ENCODE data around the gene MELTF. TPM values are rescaled to one million over a fixed set of nuclear protein-coding genes. Genes with fewer than 3 reads are reported as not detected.

MELTF gene
- polyA plus RNA-seq, 1 donor from 2014 or later, result 0.09 TPM

- H3K27me3 ChIP-seq (ENCODE audit: insufficient read depth, low read depth, low read length), result no peaks in the 10 kb centered on the region
- H3K9me3 ChIP-seq (ENCODE audit: low read length), result peaks cover 2% of the 10 kb centered on the region
- H3F3A ChIP-seq (ENCODE audit: insufficient read depth, low read length, poor library complexity, severe bottlenecking), result no peaks in the 10 kb centered on the region
- H3K4me2 ChIP-seq (ENCODE audit: low read length), result no peak overlapping the region
- no peaks in the 10 kb centered on the region for H3K36me3 ChIP-seq (ENCODE audit: insufficient read depth, low read length)
- H3K9me2 ChIP-seq (ENCODE audit: insufficient read depth, low read length), result no peaks in the 10 kb centered on the region
- no peak overlapping the region for H3K4me3 ChIP-seq (ENCODE audit: low read length)
- no peak overlapping the region for H3K27ac ChIP-seq (ENCODE audit: low read length)
- no peak overlapping the region for H2AFZ ChIP-seq (ENCODE audit: low read depth, low read length)
- H3K9ac ChIP-seq (ENCODE audit: low read length), result no peak overlapping the region
- TF ChIP-seq POLR2AphosphoS5 (IDR thresholded peaks at IDR 0.05) (no peak), MXI1 (conservative IDR thresholded peaks at IDR 0.05; ENCODE audit: poor library complexity, severe bottlenecking) (no peak), EP300 (conservative IDR thresholded peaks at IDR 0.05; ENCODE audit: poor library complexity, severe bottlenecking) (no peak), TAF1 (IDR thresholded peaks at IDR 0.05; ENCODE audit: low read depth) (no peak), SMC3 (conservative IDR thresholded peaks at IDR 0.05; ENCODE audit: poor library complexity) (no peak), RAD21 (conservative IDR thresholded peaks at IDR 0.05) (no peak), EZH2 (IDR thresholded peaks at IDR 0.05; ENCODE audit: borderline replicate concordance, insufficient read depth, low read length, poor library complexity, severe bottlenecking) (no peak)
- TF ChIP-seq, protein P1, sequence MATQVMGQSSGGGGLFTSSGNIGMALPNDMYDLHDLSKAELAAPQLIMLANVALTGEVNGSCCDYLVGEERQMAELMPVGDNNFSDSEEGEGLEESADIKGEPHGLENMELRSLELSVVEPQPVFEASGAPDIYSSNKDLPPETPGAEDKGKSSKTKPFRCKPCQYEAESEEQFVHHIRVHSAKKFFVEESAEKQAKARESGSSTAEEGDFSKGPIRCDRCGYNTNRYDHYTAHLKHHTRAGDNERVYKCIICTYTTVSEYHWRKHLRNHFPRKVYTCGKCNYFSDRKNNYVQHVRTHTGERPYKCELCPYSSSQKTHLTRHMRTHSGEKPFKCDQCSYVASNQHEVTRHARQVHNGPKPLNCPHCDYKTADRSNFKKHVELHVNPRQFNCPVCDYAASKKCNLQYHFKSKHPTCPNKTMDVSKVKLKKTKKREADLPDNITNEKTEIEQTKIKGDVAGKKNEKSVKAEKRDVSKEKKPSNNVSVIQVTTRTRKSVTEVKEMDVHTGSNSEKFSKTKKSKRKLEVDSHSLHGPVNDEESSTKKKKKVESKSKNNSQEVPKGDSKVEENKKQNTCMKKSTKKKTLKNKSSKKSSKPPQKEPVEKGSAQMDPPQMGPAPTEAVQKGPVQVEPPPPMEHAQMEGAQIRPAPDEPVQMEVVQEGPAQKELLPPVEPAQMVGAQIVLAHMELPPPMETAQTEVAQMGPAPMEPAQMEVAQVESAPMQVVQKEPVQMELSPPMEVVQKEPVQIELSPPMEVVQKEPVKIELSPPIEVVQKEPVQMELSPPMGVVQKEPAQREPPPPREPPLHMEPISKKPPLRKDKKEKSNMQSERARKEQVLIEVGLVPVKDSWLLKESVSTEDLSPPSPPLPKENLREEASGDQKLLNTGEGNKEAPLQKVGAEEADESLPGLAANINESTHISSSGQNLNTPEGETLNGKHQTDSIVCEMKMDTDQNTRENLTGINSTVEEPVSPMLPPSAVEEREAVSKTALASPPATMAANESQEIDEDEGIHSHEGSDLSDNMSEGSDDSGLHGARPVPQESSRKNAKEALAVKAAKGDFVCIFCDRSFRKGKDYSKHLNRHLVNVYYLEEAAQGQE (IDR thresholded peaks at IDR 0.05; ENCODE audit: borderline replicate concordance), result no peak
- TF ChIP-seq, protein P2, sequence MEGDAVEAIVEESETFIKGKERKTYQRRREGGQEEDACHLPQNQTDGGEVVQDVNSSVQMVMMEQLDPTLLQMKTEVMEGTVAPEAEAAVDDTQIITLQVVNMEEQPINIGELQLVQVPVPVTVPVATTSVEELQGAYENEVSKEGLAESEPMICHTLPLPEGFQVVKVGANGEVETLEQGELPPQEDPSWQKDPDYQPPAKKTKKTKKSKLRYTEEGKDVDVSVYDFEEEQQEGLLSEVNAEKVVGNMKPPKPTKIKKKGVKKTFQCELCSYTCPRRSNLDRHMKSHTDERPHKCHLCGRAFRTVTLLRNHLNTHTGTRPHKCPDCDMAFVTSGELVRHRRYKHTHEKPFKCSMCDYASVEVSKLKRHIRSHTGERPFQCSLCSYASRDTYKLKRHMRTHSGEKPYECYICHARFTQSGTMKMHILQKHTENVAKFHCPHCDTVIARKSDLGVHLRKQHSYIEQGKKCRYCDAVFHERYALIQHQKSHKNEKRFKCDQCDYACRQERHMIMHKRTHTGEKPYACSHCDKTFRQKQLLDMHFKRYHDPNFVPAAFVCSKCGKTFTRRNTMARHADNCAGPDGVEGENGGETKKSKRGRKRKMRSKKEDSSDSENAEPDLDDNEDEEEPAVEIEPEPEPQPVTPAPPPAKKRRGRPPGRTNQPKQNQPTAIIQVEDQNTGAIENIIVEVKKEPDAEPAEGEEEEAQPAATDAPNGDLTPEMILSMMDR (IDR thresholded peaks at IDR 0.05; ENCODE audit: poor library complexity, severe bottlenecking), result no peak
- no peaks in the 10 kb centered on the region for H3K79me2 ChIP-seq (replicated peaks; ENCODE audit: insufficient read depth, low read length)
- no peaks in the 10 kb centered on the region for H4K20me1 ChIP-seq (ENCODE audit: insufficient read depth)
Observed at GRCh38 chr3:196985298-196985697, 44.3 kb downstream of the MELTF start.

DNA sequence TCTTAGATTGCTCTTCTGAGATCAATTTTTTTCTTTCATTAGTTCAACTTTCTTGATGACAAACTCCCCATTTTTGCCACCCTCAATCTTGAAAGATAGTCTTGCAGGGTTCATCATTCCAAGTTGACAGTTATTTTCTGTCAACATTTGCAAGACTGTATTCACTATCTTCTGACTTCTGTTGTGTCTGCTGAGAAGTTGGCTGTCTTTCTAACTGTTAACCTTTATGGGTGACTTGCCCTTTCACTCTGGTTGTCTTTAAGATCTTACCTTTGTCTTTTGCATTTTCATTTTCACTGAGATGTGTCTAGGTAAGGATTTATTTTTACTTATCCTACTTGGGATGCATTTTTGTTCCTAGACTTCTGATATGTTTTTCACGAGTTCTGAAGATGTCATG is 46.4 kb downstream of the MELTF start:
- Histone ChIP-seq H3K36me3 (ENCODE audit: insufficient read depth, low read length) (no peaks in the 10 kb centered on the region), H2AFZ (ENCODE audit: low read depth, low read length) (no peak overlapping the region), H3K79me2 (replicated peaks; ENCODE audit: insufficient read depth, low read length) (no peaks in the 10 kb centered on the region), H3K9me2 (ENCODE audit: insufficient read depth, low read length) (no peaks in the 10 kb centered on the region), H3K9me3 (ENCODE audit: low read length) (peaks cover 2% of the 10 kb centered on the region), H3K27me3 (ENCODE audit: insufficient read depth, low read depth, low read length) (no peaks in the 10 kb centered on the region), H3K4me2 (ENCODE audit: low read length) (no peak overlapping the region), H3K4me3 (ENCODE audit: low read length) (no peak overlapping the region), H3K9ac (ENCODE audit: low read length) (no peak overlapping the region), H4K20me1 (ENCODE audit: insufficient read depth) (no peaks in the 10 kb centered on the region), H3K27ac (ENCODE audit: low read length) (no peak overlapping the region), H3F3A (ENCODE audit: insufficient read depth, low read length, poor library complexity, severe bottlenecking) (no peaks in the 10 kb centered on the region)
- no peak for TF ChIP-seq POLR2AphosphoS5 (IDR thresholded peaks at IDR 0.05)
- TF ChIP-seq RAD21 (conservative IDR thresholded peaks at IDR 0.05), result no peak
- TF ChIP-seq, protein P2 (IDR thresholded peaks at IDR 0.05; ENCODE audit: poor library complexity, severe bottlenecking), result no peak
- TF ChIP-seq EZH2 (IDR thresholded peaks at IDR 0.05; ENCODE audit: borderline replicate concordance, insufficient read depth, low read length, poor library complexity, severe bottlenecking), result no peak
- TF ChIP-seq, protein P1 (IDR thresholded peaks at IDR 0.05; ENCODE audit: borderline replicate concordance), result no peak
- no peak for TF ChIP-seq SMC3 (conservative IDR thresholded peaks at IDR 0.05; ENCODE audit: poor library complexity)
- TF ChIP-seq TAF1 (IDR thresholded peaks at IDR 0.05; ENCODE audit: low read depth), result no peak
- no peak for TF ChIP-seq EP300 (conservative IDR thresholded peaks at IDR 0.05; ENCODE audit: poor library complexity, severe bottlenecking)
- no peak for TF ChIP-seq MXI1 (conservative IDR thresholded peaks at IDR 0.05; ENCODE audit: poor library complexity, severe bottlenecking)
